Activated naive CD4-positive, alpha-beta T cell treated with anti-CD3 and anti-CD28 coated beads, Interleukin-2, amount 50 U/mL, for 16 hours (primary cell): Measurements from ENCODE around the gene LBX2.
"Not testable (repeated sequence)": the region's sequence is repeated elsewhere in the genome, so short reads cannot be mapped to it uniquely, and the experiment has no call there.

ENCODE experiments used
- DNase-seq: peaks from one replicate; pipeline ENCODE4 v3.0.0-alpha.2; 2020

Gene LBX2

DNA sequence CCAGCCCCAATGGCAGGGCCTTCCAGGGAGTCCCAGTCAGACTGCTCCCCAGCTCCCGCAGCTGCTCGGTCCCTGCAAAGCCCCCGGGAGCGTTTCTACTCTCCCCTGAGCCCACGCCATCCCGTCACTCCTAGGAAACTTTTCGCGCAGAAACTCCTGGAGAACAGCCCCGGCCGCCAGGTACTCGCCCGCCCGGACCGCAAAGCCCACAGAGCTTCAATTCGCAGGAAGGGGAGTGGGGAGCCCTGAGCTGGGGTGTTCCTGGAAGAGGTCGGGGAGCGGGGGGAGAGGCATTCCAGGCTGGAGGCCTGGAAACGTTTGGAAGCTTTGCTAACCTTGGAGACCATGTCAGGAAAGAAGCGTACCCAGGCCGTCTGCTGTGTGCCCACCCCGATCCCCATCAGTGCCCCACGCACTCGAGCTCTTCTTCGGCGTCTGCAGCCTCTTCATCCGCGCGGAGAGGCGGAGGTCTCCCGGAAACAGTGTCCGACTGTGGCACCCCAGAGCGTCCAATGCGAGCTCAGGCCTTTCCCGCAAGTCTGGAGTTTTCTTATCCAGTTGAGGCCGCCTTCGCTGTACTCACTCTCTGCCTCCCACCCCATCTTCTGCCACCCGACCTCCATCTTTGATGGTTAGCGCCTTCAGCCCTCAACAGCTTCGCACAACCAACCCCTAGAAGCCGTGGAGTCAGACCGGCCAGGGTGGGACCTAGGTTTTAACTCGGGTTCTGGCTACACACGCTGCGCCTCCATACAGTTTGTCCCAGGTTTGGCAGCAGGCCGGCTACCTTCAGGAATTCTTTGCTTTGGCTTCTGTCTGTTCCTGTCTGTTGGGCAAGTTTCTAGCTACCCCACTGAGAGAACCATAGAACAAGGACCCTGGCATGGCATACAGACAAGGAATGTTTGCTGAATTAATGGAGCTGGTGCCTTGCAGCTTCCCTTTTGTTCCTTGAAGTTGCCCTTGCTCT, 4.4 kb upstream of the LBX2 start:
- DNase-seq = no peak

DNA sequence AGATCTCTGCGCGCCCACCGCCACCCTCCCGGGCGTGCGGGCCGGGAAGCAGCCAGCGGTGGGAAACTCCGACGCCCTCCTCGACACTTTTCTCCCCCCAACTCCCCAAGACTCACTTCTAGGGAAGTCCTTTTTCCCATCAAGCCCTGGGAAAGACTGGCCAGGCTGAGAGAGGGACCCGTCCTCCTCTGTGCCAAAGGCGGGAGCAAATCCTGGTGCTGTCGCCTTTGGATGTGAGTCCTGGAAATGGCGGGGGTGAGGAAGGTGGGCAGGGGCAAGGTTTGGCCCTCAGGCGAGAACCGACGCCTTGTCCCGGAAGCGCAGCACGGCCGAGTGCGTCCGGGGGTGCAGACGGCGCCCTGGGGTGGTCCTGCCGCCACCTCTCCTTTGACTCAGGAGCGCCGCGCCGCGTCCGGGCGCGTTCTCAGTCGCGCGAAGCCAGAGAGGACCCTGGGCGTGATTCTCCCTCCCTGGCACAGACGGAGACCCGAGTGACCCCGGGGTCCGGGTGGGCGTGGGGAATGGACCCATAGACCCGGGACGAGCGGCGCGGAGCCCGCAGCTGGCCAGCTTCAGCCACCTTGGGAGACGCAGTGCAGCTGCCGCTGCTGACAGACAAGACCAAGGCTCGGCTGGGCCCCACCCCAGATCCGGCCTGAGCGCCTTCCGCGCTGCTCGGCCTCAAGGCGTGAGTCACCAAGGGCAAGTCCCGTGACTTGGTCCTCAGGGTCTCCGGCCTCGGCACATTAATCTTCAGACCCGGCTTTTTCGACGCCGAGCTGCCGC, 3.5 kb upstream of the LBX2 start:
- no peak for DNase-seq

DNA sequence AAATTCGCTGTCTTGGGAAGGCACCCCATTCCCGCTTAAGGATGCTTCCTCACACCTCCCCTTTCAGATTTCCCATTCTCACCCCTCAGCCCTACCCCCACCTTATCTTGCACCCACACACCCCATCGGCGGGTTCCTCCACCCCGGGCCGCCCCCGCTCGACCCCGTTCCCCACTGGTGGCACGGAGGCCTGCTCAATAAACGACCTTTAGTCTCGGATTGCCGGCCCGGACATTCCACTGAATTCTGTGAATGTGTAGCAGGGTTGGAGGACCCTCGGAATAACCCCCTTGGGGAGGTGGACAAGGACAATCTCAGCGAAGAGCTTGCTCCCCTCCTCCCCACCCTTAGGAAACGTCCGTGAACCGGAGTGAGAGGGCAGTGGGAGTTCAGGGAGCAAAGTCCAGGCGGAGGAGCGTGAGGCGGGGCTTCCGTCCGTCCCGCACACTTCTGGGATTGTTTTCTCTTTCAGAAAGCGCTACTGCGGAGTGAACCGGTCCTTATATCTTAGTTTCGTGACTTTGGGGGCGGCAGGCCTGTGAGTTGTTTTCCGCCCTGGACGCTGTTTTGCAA, 2.8 kb upstream of the LBX2 start:
- no peak for DNase-seq

DNA sequence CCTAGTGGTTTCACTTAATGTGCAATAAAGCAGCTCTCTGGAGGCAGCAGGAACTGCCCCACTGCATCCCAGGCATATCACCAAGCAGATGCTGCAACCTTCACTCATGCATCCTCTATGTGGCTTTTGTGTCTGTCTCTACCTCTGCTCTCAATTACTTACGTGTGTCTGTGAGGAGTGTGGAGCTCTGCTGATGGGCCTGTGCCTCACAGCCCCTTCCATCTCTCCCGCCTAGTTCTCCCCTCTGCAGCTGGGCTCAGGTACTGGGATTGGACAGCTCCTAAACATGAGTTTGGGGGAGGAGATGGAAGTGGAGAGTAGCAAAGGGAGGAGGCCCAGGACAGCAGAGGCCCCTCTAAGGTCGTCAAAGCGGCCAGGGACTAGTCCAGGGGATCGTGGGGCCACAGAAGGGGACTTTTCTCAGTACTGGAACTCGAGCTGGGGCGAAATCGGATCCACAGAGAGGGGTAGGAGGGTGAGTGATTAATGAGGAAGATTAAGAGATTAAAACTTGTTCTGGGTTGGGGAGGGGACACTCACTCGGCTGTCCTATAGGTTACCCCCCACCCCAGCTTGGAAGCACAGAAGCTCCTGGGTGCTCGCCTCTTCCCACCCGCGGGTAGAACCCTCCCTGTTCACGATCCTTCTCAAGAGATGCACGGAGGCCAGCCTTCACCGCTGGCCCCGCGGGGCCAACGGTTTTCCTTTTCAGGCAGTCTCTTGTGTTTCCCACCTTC, 2.1 kb upstream of the LBX2 start:
- no peak for DNase-seq

DNA sequence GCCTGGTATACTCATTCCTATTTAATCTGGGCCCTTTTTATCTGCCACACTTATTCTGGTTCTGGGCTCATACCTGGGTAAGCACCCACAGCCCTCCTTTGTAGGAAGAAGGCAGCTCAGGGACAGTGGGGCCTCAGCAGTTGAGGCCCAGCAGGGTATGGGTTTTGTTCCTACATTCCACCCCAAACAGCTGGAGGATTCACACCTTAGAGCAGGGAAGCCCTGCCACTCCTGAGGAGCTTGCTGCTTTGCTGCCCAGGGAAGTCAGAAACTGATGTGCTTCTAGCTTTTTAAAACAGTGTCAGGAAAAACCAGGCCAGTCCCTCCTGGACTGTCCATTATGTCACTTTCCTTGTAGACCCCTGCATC, 1.2 kb upstream of the LBX2 start:
- DNase-seq = no peak

DNA sequence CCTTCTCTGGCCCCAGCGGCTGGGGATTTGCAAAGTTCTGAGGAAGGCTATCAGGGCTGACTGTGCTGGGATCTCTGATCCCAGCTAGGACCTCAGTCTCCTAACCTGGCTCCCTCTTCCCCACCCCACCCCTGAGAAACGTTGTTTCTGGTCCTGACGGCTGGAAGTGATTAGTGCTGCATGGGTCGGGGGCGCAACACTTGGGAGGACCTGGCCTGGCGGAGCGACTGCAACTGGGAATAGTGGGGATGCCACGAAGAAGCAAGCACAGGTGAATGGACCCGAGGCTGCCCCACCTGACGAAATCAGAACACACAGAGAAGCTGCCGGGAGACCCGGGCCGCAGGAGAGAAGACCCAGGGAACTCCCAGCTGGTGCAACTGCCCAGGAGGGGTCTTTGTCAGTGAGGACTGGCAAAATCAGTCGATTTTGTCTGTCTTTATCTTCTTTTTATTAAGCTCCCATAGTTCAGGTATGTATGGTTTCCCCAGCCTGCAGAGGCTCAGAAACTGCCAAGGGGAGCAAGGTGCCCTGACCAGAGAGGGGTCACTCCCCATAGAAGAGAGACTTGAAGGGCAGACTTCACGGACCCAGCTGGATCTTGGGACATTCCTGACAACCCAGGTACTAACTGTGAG, 656 bp upstream of the LBX2 start:
- DNase-seq = no peak

DNA sequence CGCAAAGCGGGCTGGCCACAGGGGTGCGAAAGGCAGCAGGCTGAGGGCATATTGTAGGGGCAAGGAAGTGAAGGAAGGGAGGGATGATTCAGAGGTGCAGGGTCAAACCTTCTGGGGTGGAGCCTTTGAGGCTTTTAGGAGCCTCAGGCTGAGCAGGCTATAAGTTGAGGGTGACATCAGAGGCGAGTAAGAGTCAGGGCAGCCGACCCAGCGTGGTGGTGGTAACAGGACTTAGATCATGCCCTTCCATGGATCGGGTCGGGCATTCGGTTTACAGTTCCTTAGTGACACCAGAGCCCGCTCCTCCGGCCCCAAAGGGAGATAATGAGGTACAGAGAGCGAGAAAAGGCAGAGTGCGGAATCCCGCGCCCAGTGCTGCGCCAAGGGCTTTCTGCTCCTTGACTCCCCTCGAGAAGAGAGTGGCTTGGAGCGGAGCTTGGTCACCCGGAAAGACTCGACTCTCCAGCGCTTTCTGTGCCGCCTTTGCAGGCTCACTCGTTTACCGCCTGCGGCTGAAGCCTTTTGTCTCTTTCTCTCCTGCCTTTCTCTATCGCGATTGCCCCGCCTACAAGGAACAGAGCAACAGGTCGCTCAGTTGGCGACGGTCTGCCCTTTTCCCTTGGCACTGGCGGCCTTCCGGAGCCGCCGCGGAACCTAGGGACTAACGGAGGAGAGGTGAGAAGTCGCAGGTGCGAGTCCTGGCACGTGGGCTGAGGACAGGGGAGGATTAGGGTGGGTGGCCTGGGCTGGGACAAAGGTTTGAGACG, 720 bp downstream of the LBX2 start:
- no peak for DNase-seq

DNA sequence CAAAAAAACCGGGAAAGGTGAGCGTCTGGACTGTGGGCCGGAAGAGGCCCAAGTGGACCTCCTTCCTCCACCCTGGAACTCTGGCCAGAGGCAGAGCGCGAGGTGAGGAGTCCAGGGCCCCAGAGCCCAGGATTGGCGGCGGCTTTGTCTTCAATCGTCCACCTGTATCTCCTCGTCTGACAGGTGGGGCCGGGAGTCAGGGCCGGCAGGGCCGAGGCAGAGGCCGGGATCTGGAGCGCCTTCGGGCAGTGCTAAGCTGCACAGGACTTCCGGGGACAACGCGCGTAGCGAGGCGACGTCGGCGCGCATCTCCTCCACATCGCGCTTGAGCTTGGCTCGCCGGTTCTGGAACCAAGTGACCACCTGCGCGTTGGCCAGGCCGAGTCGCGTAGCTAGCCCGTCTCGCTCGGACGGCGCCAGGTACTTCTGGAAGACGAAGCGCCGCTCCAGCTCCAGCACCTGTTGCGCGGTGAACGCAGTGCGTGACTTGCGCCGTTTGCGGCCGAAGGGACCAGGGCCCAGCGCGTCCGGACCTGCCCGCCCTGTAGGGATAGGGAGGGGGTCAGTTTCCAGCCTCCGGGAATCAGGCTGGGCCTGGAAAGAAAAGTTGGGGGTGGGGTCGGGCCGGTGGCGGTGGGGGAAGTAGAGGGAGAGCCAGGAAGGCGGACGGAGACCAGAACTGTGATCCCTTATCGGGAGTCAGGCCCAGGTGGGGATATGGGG, 1.5 kb downstream of the LBX2 start:
- no peak for DNase-seq

DNA sequence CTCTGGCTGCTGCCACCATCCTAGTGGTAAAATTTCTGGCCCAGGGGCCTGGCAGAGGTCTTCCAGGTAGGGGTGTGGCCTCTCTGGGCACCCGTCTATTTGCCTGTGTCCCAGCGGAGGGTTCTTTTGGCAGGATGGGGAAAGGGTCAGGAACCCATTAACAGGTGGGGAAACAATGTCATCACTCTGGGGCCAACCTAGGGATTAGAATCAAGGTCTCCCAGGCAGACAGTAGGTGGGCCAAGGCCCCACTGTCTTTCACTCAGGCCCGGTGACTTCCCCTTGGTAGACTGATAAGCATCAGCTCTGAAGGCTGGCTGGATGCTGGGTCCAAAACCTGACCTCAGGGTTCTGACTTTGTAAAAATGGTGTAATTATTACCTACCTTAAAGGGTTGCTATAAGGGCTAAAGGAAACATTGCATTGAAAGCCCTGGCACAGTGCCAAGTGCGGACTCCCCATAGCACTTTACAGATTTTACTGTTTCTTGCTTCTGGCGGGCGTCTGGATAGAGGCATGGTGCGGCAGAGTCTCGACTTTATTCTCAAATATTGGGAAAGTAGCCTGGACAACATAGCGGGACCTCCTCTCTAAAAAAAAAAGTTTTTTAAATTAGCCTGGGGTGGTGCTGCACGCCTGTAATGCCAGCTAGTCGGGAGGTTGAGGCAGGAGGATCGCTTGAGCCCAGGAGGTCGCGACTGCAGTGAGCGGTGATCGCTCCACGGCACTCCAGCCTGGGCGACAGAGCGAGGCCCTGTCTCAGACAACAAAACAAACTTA, 2.2 kb downstream of the LBX2 start:
- no peak for DNase-seq

DNA sequence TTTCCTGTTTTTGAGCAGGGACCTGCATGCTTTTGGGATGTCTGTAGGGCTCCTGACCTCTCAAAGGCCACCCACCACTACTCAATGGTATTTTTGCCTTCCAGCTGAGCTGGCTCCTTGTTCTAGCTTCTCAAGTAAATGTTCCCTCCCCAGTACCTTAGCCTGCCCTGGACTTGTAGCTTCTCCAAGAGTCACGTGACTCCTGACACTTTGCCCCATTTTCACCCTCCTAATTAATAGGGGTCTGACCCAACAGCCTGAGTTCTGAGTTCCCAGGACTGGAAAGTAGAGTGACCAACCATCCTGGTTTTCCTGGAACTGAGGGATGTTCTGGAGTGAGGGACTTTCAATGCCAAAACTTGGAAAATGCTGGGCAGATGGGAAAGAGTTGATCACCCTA, 4.0 kb downstream of the LBX2 start:
- DNase-seq = no peak

DNA sequence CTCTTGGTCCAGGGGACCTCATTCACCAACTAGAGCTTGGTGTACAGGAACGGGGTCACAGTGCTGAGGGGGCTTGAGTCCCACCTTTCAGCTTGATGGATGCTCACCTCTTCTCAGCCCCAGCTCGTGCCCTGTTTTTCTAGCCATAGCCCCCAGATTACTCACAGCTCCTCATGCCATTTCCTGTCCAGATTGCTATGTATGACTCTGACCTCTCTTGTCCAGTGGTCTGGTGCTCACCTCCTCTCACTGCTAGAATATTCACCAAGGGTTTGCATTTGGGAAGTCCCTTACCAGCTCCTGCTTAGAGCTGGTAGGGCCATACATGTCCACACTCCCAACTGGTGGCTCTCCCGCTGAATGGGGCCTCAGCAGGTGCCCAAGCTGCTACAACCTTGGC, 5.9 kb downstream of the LBX2 start:
- no peak for DNase-seq

DNA sequence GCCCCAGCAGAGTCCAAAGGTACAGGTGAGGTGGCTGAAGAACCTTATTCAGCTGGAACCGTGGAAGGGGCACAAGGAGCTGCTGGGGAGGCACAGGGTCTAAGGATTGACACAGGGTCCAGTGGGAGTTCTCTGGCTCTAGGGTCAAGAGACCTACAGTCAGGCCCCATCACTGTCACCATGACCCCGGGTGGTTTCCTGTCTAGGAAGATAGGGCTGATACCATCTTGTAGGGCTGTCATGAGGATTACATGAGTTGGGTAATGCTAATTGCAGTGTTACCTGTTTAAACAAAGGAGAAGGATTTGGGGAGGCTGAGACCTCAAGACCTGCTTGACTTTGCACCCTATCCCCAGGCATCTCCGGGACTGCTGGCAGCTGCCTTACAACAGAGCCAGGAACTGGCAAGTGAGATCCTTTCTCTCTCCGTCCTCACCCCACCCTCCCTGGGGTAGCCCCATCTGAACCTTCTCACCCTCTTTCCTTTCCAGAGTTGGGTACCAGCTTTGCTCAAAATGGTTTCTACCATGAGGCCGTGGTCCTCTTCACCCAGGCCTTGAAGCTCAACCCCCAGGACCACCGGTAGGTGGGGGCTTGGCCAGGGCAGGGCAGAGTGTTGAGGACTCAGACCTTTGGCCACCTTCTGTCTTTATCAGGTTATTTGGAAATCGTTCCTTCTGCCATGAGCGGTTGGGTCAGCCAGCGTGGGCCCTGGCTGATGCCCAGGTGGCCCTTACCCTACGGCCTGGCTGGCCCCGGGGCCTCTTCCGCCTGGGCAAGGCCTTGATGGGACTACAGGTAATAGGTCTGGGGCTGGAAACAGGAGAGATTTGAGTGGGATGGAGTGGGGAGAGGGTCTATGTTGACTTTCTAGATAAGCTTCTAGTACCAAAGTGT, 7.5 kb downstream of the LBX2 start:
- DNase-seq = no peak

DNA sequence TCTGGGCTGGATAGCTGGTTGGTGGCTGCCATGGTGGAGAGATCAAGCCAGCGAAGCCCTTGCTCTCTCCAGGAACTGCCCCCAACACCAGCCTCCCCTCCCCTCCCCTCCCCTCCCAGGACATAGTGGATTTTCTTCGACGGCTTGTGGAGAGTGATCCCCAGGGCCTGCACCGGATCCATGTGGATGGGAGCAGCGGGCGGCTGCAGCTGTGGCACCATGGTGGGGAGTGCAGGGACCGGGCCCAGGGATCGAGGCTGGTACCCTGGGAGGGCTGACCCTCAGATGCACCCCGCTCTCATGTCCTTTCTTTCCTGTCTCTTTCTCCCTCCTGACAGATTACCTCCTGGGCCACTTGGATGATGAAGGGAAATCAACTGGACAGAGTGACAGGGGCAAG, 9.5 kb downstream of the LBX2 start:
- DNase-seq = no peak

DNA sequence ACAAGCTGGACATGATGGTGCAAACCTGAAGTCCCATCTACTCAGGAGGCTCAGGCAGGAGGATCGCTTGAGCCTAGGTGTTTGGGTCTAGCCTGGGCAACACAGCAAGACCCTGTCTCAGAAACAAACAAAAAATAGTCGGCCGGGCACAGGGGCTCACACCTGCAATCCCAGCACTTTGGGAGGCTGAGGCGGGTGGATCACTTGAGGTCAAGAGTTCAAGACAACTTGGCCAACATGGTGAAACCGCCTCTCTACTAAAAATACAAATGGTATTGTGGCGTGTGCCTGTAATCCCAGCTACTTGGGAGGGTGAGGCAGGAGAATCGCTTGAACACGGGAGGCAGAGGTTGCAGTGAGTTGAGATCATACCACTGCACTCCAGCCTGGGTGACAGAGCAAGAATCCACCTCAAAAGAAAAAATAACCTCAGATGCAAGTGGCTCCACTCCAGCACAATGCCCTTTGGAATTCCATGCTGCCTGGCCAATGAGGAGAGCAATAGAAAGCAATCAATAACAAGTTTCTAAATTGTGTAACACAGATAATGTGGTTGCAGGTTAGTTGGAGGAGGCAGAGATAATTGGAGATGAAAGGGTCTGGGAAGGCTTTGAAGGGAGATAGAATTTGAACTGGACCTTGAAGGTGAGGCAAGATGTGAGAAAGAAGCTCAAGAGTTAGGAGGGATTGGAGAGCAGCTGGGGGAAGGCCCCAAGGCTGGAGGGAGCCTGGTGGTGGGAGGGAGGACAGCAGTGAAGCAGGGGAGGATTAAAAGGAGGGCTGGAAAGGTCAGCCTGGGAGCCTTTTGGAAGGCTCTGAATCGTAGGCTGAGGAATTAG, 10.5 kb downstream of the LBX2 start:
- DNase-seq = no peak

DNA sequence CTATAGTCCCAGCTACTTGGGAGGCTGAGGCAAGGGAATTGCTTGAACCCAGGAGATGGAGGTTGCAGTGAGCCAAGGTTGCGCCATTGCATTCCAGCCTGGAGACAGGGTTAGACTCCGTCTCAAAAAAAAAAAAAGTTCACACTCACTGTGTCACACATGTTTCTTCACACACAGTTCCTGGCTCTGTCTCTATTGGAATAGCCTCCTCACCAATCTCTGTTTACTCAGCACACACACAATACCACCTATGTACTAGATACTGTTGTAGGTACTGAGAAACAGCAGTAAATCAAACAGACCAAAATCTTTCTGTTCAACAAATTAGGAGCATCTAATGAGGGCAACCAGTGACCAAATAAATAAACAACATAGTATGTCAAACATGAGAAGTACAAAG, 13.3 kb downstream of the LBX2 start:
- no peak for DNase-seq

DNA sequence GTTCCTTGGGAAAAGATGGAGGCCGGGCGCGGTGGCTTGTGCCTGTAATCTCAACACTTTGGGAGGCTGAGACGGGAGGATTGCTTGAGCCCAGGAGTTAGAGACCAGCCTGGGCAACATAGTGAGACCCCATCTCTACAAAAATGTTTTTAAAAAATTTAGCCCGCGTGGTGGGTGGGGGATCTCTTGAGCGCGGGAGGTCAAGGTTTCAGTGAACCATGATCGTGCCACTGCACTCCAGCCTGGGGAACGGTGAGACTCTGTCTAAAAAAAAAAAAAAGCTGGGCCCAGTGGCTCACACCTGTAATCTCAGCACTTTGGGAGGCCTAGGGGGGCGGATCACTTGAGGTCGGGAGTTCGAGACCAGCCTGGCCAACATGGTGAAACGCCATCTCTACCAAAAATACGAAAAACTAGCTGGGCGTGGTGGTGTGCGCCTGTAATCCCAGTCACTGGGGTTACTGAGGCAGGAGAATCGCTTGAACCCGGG, 15.7 kb downstream of the LBX2 start:
- DNase-seq = not testable (repeated sequence)

DNA sequence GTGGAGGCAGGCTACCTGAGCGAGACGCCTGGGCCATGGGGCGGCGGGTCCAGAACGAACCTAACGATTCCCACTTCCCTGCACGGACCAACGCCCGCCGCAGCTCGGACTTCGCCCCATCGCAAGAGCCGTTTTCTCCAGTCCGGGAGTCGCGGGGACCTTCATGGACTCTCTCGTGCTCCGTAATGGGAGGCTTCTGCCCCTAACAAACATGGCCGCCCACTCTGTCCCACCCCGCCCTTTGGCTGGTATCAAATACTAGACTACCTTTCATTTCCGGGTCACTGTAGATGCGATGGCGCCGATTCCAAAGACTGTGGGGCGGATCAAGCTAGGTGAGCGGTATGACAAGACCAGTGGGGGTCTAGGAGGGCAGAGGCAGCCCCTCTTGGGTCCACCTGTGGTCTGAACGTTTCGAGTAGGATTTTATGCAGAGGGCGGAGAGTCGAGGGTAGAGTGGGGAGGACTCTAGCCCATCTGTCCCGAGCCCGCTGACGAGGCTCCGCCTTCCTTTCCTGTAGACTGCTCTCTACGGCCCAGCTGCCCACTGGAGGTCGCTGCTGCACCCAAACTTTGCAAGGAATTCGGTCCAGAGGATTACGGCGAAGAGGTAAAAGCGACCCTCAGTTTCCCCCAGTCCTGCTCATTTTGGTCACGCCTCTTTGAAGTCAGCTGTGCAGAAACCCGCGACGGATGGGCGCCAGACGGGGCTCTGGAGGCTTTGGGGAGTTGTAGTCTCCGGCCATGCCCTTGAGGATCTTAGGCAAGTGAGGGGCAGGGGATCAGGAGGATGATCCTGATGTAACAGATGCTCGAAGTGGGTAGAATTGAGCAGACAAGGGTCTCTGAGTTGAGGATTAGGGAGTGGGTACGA, 16.4 kb downstream of the LBX2 start, which contains the start of the genes CCDC142 and TTC31:
Gene CCDC142, minus strand, starts transcription at position 198 of the 874 bp plus-strand sequence. Its CDS starts 161 bp downstream, at position 37.
Gene TTC31, plus strand, starts transcription at position 281 of the 874 bp plus-strand sequence. Its CDS starts 15 bp downstream, at position 296.
- peak; percentile 94 for DNase-seq
